Astrocyte (in vitro differentiated cells and primary cell): ENCODE data around the gene RC3H1.

Experiments
- EZH2 ChIP-seq: IDR thresholded peaks from 2 replicates; pipeline ENCODE4 v1.6.1; 2012; ENCODE audit warnings: mild to moderate bottlenecking, low read length, inconsistent platforms; ENCODE audit not compliant: insufficient read depth
- TF ChIP-seq, protein P1 (sequence below): IDR thresholded peaks from 2 replicates; pipeline ENCODE4 v1.5.1; 2011; ENCODE audit warnings: low read depth, mild to moderate bottlenecking, inconsistent platforms, low read length, moderate library complexity; ENCODE audit not compliant: insufficient read depth

DNA sequence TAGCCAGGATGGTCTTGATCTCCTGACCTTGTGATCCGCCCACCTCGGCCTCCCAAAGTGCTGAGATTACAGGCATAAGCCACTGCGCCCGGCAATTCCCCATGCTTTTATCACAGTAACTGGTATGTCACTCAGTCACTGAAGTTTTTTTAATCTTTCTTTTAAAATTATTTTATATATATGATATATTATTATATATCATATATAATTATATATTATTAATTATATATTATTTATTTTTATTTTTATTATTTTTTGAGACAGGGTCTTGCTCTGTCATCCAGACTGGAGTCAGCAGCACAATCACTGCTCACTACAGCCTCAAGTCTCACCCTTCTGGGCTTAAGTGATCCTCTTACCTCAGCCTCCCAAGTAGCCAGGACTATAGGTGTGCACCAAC is 18.3 kb downstream of the RC3H1 start:
- TF ChIP-seq, protein P1, sequence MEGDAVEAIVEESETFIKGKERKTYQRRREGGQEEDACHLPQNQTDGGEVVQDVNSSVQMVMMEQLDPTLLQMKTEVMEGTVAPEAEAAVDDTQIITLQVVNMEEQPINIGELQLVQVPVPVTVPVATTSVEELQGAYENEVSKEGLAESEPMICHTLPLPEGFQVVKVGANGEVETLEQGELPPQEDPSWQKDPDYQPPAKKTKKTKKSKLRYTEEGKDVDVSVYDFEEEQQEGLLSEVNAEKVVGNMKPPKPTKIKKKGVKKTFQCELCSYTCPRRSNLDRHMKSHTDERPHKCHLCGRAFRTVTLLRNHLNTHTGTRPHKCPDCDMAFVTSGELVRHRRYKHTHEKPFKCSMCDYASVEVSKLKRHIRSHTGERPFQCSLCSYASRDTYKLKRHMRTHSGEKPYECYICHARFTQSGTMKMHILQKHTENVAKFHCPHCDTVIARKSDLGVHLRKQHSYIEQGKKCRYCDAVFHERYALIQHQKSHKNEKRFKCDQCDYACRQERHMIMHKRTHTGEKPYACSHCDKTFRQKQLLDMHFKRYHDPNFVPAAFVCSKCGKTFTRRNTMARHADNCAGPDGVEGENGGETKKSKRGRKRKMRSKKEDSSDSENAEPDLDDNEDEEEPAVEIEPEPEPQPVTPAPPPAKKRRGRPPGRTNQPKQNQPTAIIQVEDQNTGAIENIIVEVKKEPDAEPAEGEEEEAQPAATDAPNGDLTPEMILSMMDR: no peak
- TF ChIP-seq EZH2: no peak
